ENCODE data around the gene DOC2B.
"Not testable (repeated sequence)": the region's sequence is repeated elsewhere in the genome, so short reads cannot be mapped to it uniquely, and the experiment has no call there.

DOC2B gene

GRCh38 chr17:145671-146541, 35.5 kb downstream of the DOC2B start:
- H3K4me3 ChIP-seq (ENCODE audit: low read depth, low read length): no peak overlapping the region
- TF ChIP-seq CTCF (IDR thresholded peaks at IDR 0.05; ENCODE audit: low read depth, low read length): no peak

- TF ChIP-seq CTCF (IDR thresholded peaks at IDR 0.05; ENCODE audit: low read depth, low read length): no peak
- no peak overlapping the region for H3K4me3 ChIP-seq (ENCODE audit: low read depth, low read length)
These were observed 36.3 kb downstream of the DOC2B start for GRCh38 chr17:144936-145670.

- TF ChIP-seq CTCF (IDR thresholded peaks at IDR 0.05; ENCODE audit: low read depth, low read length): peak; percentile 64
- H3K4me3 ChIP-seq (ENCODE audit: low read depth, low read length): no peak overlapping the region
These were observed 37.6 kb downstream of the DOC2B start for GRCh38 chr17:143785-144281.

GRCh38 chr17:142876-143784, 38.3 kb downstream of the DOC2B start:
- TF ChIP-seq CTCF (IDR thresholded peaks at IDR 0.05; ENCODE audit: low read depth, low read length): no peak
- no peak overlapping the region for H3K4me3 ChIP-seq (ENCODE audit: low read depth, low read length)

- H3K4me3 ChIP-seq (ENCODE audit: low read depth, low read length): no peak overlapping the region
- TF ChIP-seq CTCF (IDR thresholded peaks at IDR 0.05; ENCODE audit: low read depth, low read length): no peak
These were observed 39.3 kb downstream of the DOC2B start for GRCh38 chr17:142102-142661.

GRCh38 chr17:139401-140205, 41.8 kb downstream of the DOC2B start:
- H3K4me3 ChIP-seq (ENCODE audit: low read depth, low read length): not testable (repeated sequence)

- not testable (repeated sequence) for H3K4me3 ChIP-seq (ENCODE audit: low read depth, low read length)
These were observed 44.2 kb downstream of the DOC2B start, which contains the start of gene SCGB1C2 for GRCh38 chr17:137166-137807. Gene SCGB1C2 (plus strand): TSS chr17:137569. CDS start chr17:137591, 22 bp downstream.

All from WI38 (cell line).